ENCODE results near the gene TPSG1. TPM values are rescaled to one million over a fixed set of nuclear protein-coding genes. Genes with fewer than 3 reads are reported as not detected.

Gene TPSG1
- total RNA-seq, 1 donor from 2014 or later: not detected

DNA sequence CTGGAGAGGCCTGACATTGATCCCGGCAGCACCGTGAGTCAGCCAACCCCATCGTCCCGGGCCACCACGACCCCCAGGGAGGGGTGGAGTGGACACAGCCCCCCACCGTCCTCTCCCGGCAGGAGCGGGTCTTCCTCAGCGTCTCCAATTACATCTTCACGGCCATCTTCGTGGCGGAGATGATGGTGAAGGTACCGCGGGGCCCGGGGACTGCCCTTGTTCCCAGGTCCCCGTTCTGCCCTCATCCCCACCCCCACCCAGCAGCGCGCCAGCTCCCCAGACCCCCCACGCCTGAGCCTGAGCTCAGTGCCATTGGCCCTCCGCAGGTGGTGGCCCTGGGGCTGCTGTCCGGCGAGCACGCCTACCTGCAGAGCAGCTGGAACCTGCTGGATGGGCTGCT is 14.6 kb downstream of the TPSG1 start:
- no peak for DNase-seq (ENCODE audit: low read depth)
- no peaks in the 10 kb centered on the region for H3K27me3 ChIP-seq (ENCODE audit: control insufficient read depth, insufficient read depth, low read length)
- no peaks in the 10 kb centered on the region for H3K36me3 ChIP-seq (ENCODE audit: control insufficient read depth, insufficient read depth, low read length)
- H3K4me3 ChIP-seq (ENCODE audit: low read depth, low read length): no peak overlapping the region
- TF ChIP-seq, protein P1, sequence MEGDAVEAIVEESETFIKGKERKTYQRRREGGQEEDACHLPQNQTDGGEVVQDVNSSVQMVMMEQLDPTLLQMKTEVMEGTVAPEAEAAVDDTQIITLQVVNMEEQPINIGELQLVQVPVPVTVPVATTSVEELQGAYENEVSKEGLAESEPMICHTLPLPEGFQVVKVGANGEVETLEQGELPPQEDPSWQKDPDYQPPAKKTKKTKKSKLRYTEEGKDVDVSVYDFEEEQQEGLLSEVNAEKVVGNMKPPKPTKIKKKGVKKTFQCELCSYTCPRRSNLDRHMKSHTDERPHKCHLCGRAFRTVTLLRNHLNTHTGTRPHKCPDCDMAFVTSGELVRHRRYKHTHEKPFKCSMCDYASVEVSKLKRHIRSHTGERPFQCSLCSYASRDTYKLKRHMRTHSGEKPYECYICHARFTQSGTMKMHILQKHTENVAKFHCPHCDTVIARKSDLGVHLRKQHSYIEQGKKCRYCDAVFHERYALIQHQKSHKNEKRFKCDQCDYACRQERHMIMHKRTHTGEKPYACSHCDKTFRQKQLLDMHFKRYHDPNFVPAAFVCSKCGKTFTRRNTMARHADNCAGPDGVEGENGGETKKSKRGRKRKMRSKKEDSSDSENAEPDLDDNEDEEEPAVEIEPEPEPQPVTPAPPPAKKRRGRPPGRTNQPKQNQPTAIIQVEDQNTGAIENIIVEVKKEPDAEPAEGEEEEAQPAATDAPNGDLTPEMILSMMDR (IDR thresholded peaks at IDR 0.05; ENCODE audit: insufficient read depth, low read length, poor library complexity, severe bottlenecking): no peak

DNA sequence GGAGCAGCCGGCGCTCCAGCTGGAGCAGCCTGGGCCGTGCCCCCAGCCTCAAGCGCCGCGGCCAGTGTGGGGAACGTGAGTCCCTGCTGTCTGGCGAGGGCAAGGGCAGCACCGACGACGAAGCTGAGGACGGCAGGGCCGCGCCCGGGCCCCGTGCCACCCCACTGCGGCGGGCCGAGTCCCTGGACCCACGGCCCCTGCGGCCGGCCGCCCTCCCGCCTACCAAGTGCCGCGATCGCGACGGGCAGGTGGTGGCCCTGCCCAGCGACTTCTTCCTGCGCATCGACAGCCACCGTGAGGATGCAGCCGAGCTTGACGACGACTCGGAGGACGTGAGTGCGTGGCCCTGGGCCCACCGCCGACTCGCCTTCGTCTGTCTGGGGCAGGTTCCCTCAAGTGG is 16.0 kb downstream of the TPSG1 start:
- TF ChIP-seq, protein P1 (IDR thresholded peaks at IDR 0.05; ENCODE audit: insufficient read depth, low read length, poor library complexity, severe bottlenecking): no peak
- Histone ChIP-seq H3K36me3 (ENCODE audit: control insufficient read depth, insufficient read depth, low read length) (no peaks in the 10 kb centered on the region), H3K4me3 (ENCODE audit: low read depth, low read length) (no peak overlapping the region), H3K27me3 (ENCODE audit: control insufficient read depth, insufficient read depth, low read length) (peaks cover 2% of the 10 kb centered on the region)
- DNase-seq (ENCODE audit: low read depth): no peak

DNA sequence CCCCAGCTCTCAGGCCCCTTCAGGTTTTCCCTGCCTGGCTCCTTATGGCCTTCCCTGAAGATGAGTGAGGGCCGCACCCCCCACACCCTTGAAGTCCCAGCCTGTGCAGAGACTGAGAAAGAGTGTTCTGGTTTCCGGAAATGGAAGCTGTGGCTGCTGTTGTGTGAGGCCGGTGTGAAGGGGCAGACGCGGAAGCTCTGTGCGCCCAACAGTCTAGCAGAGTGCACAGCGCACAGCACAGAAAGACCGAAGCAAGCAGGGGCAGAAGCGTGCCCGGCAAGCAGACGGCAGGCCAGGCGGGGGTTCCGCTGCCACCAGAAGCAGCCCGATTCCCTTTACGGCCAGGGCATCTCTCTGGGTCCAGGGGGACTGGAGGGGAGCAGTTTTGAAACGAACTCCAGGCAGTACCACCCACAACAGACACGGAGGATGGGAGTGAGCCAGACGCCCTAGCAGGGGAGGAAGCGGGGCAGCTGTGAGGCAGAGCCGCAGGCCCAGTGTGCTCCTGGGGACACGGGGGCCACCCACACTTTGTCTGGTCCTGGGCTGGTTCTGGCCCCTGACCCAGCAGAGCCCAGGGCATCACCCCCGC is 16.7 kb downstream of the TPSG1 start:
- Histone ChIP-seq H3K27me3 (ENCODE audit: control insufficient read depth, insufficient read depth, low read length) (peaks cover 2% of the 10 kb centered on the region), H3K36me3 (ENCODE audit: control insufficient read depth, insufficient read depth, low read length) (no peaks in the 10 kb centered on the region), H3K4me3 (ENCODE audit: low read depth, low read length) (no peak overlapping the region)
- TF ChIP-seq, protein P1 (IDR thresholded peaks at IDR 0.05; ENCODE audit: insufficient read depth, low read length, poor library complexity, severe bottlenecking): no peak
- DNase-seq (ENCODE audit: low read depth): no peak

DNA sequence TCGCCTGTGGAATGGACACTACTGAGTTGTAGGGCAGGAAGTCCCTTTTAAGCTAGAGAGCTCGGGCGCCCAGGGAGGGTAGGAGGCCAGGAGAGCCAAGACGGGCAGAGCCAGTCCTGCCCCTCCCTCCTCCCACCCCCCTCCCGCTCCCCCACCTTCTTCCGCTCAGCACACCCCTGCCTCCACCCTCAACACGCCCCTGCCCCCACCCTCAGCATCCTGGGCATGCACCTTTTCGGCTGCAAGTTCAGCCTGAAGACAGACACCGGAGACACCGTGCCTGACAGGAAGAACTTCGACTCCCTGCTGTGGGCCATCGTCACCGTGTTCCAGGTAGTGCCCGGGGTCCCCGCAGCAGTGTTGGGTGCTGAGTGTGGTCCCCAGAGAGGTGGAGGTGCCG is 18.3 kb downstream of the TPSG1 start:
- H3K36me3 ChIP-seq (ENCODE audit: control insufficient read depth, insufficient read depth, low read length): no peaks in the 10 kb centered on the region
- TF ChIP-seq, protein P1 (IDR thresholded peaks at IDR 0.05; ENCODE audit: insufficient read depth, low read length, poor library complexity, severe bottlenecking): no peak
- no peak for DNase-seq (ENCODE audit: low read depth)
- H3K27me3 ChIP-seq (ENCODE audit: control insufficient read depth, insufficient read depth, low read length): peaks cover 2% of the 10 kb centered on the region
- H3K4me3 ChIP-seq (ENCODE audit: low read depth, low read length): no peak overlapping the region

DNA sequence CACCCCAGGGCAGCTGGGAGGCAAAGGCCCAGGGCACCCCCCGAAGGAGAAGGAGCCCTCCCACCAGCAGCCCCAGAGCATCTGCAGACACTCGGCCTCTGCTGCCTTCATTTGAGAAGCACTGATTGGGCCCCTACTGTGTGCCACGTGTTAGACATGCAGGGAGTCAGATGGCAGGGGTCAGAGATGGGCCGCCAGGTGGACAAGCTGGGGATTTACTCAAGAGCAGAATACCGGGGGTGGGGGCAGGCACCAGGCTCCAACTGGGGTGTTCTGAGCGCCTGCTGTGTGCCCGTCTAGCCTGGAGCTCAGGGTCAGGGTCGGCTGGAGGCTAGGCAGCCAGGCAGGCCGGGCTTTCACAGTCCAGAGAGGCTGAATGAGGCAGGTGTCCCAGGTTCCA is 18.7 kb downstream of the TPSG1 start:
- DNase-seq (ENCODE audit: low read depth): no peak
- no peaks in the 10 kb centered on the region for H3K36me3 ChIP-seq (ENCODE audit: control insufficient read depth, insufficient read depth, low read length)
- peaks cover 2% of the 10 kb centered on the region for H3K27me3 ChIP-seq (ENCODE audit: control insufficient read depth, insufficient read depth, low read length)
- no peak overlapping the region for H3K4me3 ChIP-seq (ENCODE audit: low read depth, low read length)
- TF ChIP-seq, protein P1 (IDR thresholded peaks at IDR 0.05; ENCODE audit: insufficient read depth, low read length, poor library complexity, severe bottlenecking): no peak

DNA sequence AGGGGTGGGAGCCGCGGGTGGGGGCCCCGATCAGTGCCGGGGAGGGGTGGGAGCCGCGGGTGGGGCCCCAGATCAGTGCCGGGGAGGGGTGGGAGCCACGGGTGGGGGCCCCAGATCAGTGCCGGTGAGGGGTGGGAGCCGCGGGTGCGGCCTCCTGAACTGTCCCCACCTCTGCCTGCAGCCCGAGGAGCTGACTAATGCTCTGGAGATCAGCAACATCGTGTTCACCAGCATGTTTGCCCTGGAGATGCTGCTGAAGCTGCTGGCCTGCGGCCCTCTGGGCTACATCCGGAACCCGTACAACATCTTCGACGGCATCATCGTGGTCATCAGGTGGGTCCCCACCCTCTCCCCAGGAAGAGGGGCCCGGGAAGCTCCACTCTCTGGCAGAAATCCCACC is 20.1 kb downstream of the TPSG1 start:
- TF ChIP-seq, protein P1 (IDR thresholded peaks at IDR 0.05; ENCODE audit: insufficient read depth, low read length, poor library complexity, severe bottlenecking): no peak
- DNase-seq (ENCODE audit: low read depth): no peak
- Histone ChIP-seq H3K27me3 (ENCODE audit: control insufficient read depth, insufficient read depth, low read length) (peaks cover 2% of the 10 kb centered on the region), H3K36me3 (ENCODE audit: control insufficient read depth, insufficient read depth, low read length) (no peaks in the 10 kb centered on the region), H3K4me3 (ENCODE audit: low read depth, low read length) (no peak overlapping the region)

Data from kidney epithelial cell (primary cell).